ENCODE measurements around the gene ATP8B3.

The ATP8B3 gene

GRCh38 chr19:1839658-1840540 lies 27.8 kb upstream of the ATP8B3 start:
- TF ChIP-seq CTCF (IDR thresholded peaks at IDR 0.05; ENCODE audit: low read depth, low read length) = no peak
- H3K4me3 ChIP-seq (replicated peaks in 1 of 2; ENCODE audit: low read depth in 2 of 2, low read length in 2 of 2) = no peak overlapping the region
- no peak for DNase-seq (ENCODE audit: low read depth in 2 of 2)

- no peak overlapping the region for H3K4me3 ChIP-seq (replicated peaks in 1 of 2; ENCODE audit: low read depth in 2 of 2, low read length in 2 of 2)
- TF ChIP-seq CTCF (IDR thresholded peaks at IDR 0.05; ENCODE audit: low read depth, low read length) = peak; percentile 97
- DNase-seq (ENCODE audit: low read depth in 2 of 2) = peak; percentile 36 to 41
These were observed 25.6 kb upstream of the ATP8B3 start for GRCh38 chr19:1837625-1838105.

- TF ChIP-seq CTCF (IDR thresholded peaks at IDR 0.05; ENCODE audit: low read depth, low read length) = no peak
- no peak for DNase-seq (ENCODE audit: low read depth in 2 of 2)
- no peak overlapping the region for H3K4me3 ChIP-seq (replicated peaks in 1 of 2; ENCODE audit: low read depth in 2 of 2, low read length in 2 of 2)
These were observed 25.1 kb upstream of the ATP8B3 start for GRCh38 chr19:1837222-1837565.

DNA sequence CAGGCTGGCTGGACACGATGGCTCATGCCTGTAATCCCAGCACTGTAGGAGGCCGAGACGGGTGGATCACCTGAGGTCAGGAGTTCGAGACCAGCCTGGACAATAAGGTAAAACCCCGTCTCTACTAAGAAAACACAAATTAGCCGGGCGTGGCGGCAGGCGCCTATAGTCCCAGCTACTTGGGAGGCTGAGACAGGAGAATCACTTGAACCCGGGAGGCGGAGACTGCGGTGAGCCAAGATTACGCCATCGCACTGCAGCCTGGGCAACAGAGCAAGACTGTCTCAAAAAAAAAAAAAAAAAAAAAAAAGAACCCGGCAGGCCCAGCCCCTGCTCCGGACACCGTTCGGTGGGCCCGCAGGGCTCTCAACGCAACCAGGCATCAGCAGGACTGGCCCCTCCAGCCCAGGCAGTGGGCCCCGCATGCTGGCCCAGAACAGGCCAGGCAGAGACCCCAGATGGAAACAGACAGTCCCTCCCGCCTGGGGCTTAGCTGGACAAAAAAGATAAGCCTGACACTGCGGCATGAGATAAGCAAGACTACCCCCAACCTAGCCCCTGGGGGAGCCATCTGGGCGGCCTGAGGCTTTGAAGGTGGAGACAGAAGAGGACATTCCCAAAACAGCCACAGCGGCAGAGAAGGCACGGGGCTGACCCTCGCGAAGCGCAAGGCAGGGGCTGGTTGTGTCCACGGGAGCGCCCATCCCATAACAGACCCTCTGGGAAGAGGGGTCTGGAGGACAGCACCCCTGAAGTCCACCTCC lies 24.6 kb upstream of the ATP8B3 start:
- H3K4me3 ChIP-seq (replicated peaks in 1 of 2; ENCODE audit: low read depth in 2 of 2, low read length in 2 of 2) = no peak overlapping the region
- TF ChIP-seq CTCF (IDR thresholded peaks at IDR 0.05; ENCODE audit: low read depth, low read length) = no peak
- DNase-seq (ENCODE audit: low read depth in 2 of 2) = no peak

DNA sequence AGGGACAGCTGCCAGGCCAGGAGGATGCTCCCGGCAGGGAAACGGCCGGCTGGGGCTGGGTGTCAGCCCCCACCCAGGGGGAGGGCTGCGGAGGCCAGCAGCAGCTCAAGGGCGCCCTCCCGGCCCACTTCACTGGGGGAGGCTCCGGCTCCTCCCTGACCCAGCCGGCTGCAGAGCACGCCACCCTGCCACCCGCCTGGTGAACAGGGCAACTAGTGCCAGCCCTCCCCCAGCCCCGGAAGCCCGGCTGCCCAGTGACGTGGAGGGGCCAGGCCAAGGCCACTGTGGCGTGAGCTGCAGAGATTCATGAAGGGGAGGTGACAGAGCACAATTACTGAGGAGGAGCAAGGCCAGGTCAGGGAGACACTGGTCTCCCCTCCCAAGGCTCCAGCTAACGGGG lies 21.5 kb upstream of the ATP8B3 start:
- no peak for DNase-seq (ENCODE audit: low read depth in 2 of 2)
- TF ChIP-seq CTCF (IDR thresholded peaks at IDR 0.05; ENCODE audit: low read depth, low read length) = no peak
- no peak overlapping the region for H3K4me3 ChIP-seq (replicated peaks in 1 of 2; ENCODE audit: low read depth in 2 of 2, low read length in 2 of 2)

GRCh38 chr19:1832046-1832663 lies 20.1 kb upstream of the ATP8B3 start:
- H3K4me3 ChIP-seq (replicated peaks in 1 of 2; ENCODE audit: low read depth in 2 of 2, low read length in 2 of 2) = no peak overlapping the region
- no peak for TF ChIP-seq CTCF (IDR thresholded peaks at IDR 0.05; ENCODE audit: low read depth, low read length)
- no peak for DNase-seq (ENCODE audit: low read depth in 2 of 2)
